GM12878 (cell line): ENCODE results near the gene TBCD.

Experiments used
- CTCF ChIP-seq, 3 experiments: IDR thresholded peaks in 2 of 3; conservative IDR thresholded peaks in 1 of 3; 2 replicates each; pipeline ENCODE4 v1.5.1; 2011; ENCODE audit warnings: low read depth in 3 of 3, low read length in 3 of 3, mild to moderate bottlenecking in 3 of 3, control low read depth in 2 of 3, moderate library complexity in 2 of 3, inconsistent platforms in 1 of 3, mixed read lengths in 1 of 3; ENCODE audit not compliant: control insufficient read depth in 2 of 3, insufficient read depth in 1 of 3; ENCODE audit errors: extremely low read depth in 1 of 3
- EP300 ChIP-seq, 2 experiments: fragments of 150-350 bp in 1 of 2; IDR thresholded peaks; 2 replicates each; pipeline ENCODE4 v1.6.1; 2011 to 2012; ENCODE audit warnings: low read depth in 2 of 2, low read length in 2 of 2, borderline replicate concordance in 1 of 2, improper control_type of control experiment in 1 of 2, inconsistent platforms in 1 of 2; ENCODE audit not compliant: control insufficient read depth in 1 of 2
- FOXK2 ChIP-seq: fragments of 450-650 bp; IDR thresholded peaks from 2 replicates; pipeline ENCODE4 v1.6.1; 2017; ENCODE audit warnings: mild to moderate bottlenecking, moderate library complexity
- NR2C1 ChIP-seq: fragments of 450-650 bp; IDR thresholded peaks from 2 replicates; pipeline ENCODE4 v1.6.1; 2017; ENCODE audit warnings: antibody characterized with exemption, mild to moderate bottlenecking, moderate library complexity
- POLR2A ChIP-seq: IDR thresholded peaks from 2 replicates; pipeline ENCODE4 v1.6.1; 2011; ENCODE audit warnings: low read depth, mild to moderate bottlenecking, low read length
- POLR2AphosphoS5 ChIP-seq: IDR thresholded peaks from 2 replicates; pipeline ENCODE4 v1.6.1; 2011; ENCODE audit warnings: mild to moderate bottlenecking, low read length, inconsistent platforms
- RCOR1 ChIP-seq: conservative IDR thresholded peaks from 2 replicates; pipeline ENCODE4 v1.6.1; 2012; ENCODE audit warnings: low read depth, low read length, improper control_type of control experiment
- RELA ChIP-seq: fragments of 450-650 bp; IDR thresholded peaks from 2 replicates; pipeline ENCODE4 v1.8.0; 2014; ENCODE audit warnings: borderline replicate concordance; ENCODE audit not compliant: partially characterized antibody
- SIX5 ChIP-seq: IDR thresholded peaks from 2 replicates; pipeline ENCODE4 v1.6.1; 2011; ENCODE audit warnings: mild to moderate bottlenecking, low read depth, low read length, moderate library complexity; ENCODE audit not compliant: severe bottlenecking
- SP1 ChIP-seq: IDR thresholded peaks from one replicate; pipeline ENCODE4 v1.6.1; 2011; ENCODE audit warnings: low read depth, low read length
- SUPT20H ChIP-seq: IDR thresholded peaks from 2 replicates; pipeline ENCODE4 v1.6.1; 2011; ENCODE audit warnings: low read depth, mild to moderate bottlenecking, low read length, moderate library complexity, borderline replicate concordance; ENCODE audit not compliant: control insufficient read depth
- TCF12 ChIP-seq: IDR thresholded peaks from 2 replicates; pipeline ENCODE4 v1.6.1; 2011; ENCODE audit warnings: low read depth, mild to moderate bottlenecking, low read length
- TCF3 ChIP-seq: IDR thresholded peaks from 2 replicates; pipeline ENCODE4 v1.6.1; 2012; ENCODE audit warnings: low read depth, mild to moderate bottlenecking, low read length, borderline replicate concordance; ENCODE audit not compliant: insufficient read depth
- ZNF384 ChIP-seq: IDR thresholded peaks from 2 replicates; pipeline ENCODE4 v1.6.1; 2012; ENCODE audit warnings: low read depth, mild to moderate bottlenecking, low read length, improper control_type of control experiment, borderline replicate concordance

GRCh38 chr17:82808921-82809905 lies 57.3 kb downstream of the TBCD start:
- TF ChIP-seq SP1 (no peak), POLR2A (no peak), SUPT20H (no peak), EP300 (IDR thresholded peaks at IDR 0.05; ENCODE audit: borderline replicate concordance in 1 of 2, control insufficient read depth in 1 of 2, low read depth in 2 of 2, low read length in 2 of 2) (no peak), CTCF (IDR thresholded peaks at IDR 0.05 in 2 of 3, conservative IDR thresholded peaks at IDR 0.05 in 1 of 3; ENCODE audit: control insufficient read depth in 2 of 3, extremely low read depth in 1 of 3, insufficient read depth in 1 of 3, low read depth in 3 of 3, low read length in 3 of 3) (no peak), FOXK2 (no peak), SIX5 (no peak), POLR2AphosphoS5 (no peak), RELA (no peak), RCOR1 (no peak), NR2C1 (no peak), TCF12 (no peak), TCF3 (no peak), ZNF384 (no peak)
